OCI-LY7 (cell line): ENCODE results near the gene MFSD6. TPM values are rescaled to one million over a fixed set of nuclear protein-coding genes. Genes with fewer than 3 reads are reported as not detected.

Source experiments
- total RNA-seq, 2 experiments: library from RNA; depleted of rRNA in 1 of 2; stranded (reverse); fragments of >200 nt in 1 of 2; shearing (Covaris generic) in 1 of 2; gene quantifications; 2 replicates each; pipeline ENCODE4 v1.2.3, GENCODE V29; 2014 to 2022

Gene MFSD6
- total RNA-seq, 2 experiments from 2014 or later: 8.3 to 19.5 TPM

Other genes starting within 250 kb of the MFSD6 start
- gene HIBCH, start 88.5 kb upstream of the MFSD6 start, total RNA-seq (2014; rRNA removed; shearing (Covaris generic)): 15.6 and 17.1 TPM in 2 replicates
- gene HIBCH, start 88.5 kb upstream of the MFSD6 start, total RNA-seq (2022): 26.3 and 29.7 TPM in 2 replicates
- gene INPP1, start 64.8 kb upstream of the MFSD6 start, total RNA-seq (2014; rRNA removed; shearing (Covaris generic)): not detected in 2 replicates
- gene INPP1, start 64.8 kb upstream of the MFSD6 start, total RNA-seq (2022): not detected in 2 replicates
- gene NEMP2, start 126.4 kb downstream of the MFSD6 start, total RNA-seq (2014; rRNA removed; shearing (Covaris generic)): 5.1 and 5.6 TPM in 2 replicates
- gene NEMP2, start 126.4 kb downstream of the MFSD6 start, total RNA-seq (2022): 18.5 and 21.6 TPM in 2 replicates
- 30.2 and 37.1 TPM in 2 replicates for gene NAB1, start 240.7 kb downstream of the MFSD6 start, total RNA-seq (2014; rRNA removed; shearing (Covaris generic))
- gene NAB1, start 240.7 kb downstream of the MFSD6 start, total RNA-seq (2022): 24.5 and 29.1 TPM in 2 replicates